SK-N-SH treated with all-trans-retinoic acid at 6 μM for 48 hours (cell line): ENCODE measurements around the gene LSMEM2.

ENCODE experiments used
- ATAC-seq: fragments of 200-7000 bp; cut with Tn5 transposase; 3 replicates; pipeline ENCODE4 v1.9.1; 2020; ENCODE audit warnings: mild to moderate bottlenecking, moderate library complexity
- ARNTL ChIP-seq: fragments of 450-650 bp; formaldehyde crosslinking; IDR thresholded peaks from 2 replicates; pipeline ENCODE4 v1.5.0; 2020; ENCODE audit warnings: low read depth, mild to moderate bottlenecking, moderate library complexity, borderline replicate concordance
- BACH2 ChIP-seq: fragments of 250-450 bp; sonication (Bioruptor Pico); IDR thresholded peaks from 2 replicates; pipeline ENCODE4 v1.9.0; 2021; ENCODE audit warnings: mild to moderate bottlenecking, borderline replicate concordance
- CSDC2 ChIP-seq: fragments of 250-450 bp; sonication (Bioruptor Pico); IDR thresholded peaks from 2 replicates; pipeline ENCODE4 v1.5.0; 2020; ENCODE audit warnings: mild to moderate bottlenecking, moderate library complexity
- CSRNP3 ChIP-seq: fragments of 250-450 bp; sonication (Bioruptor Pico); IDR thresholded peaks from 2 replicates; pipeline ENCODE4 v1.5.1; 2021; ENCODE audit warnings: mild to moderate bottlenecking, moderate library complexity
- ESRRG ChIP-seq: fragments of 250-450 bp; sonication (Bioruptor Pico); IDR thresholded peaks from 2 replicates; pipeline ENCODE4 v1.6.1; 2021; ENCODE audit warnings: mild to moderate bottlenecking
- GLIS3 ChIP-seq: fragments of 250-450 bp; sonication (Bioruptor Pico); IDR thresholded peaks from 2 replicates; pipeline ENCODE4 v1.5.0; 2020; ENCODE audit warnings: mild to moderate bottlenecking, moderate library complexity
- ISL1 ChIP-seq: fragments of 250-450 bp; sonication (Bioruptor Pico); IDR thresholded peaks from 2 replicates; pipeline ENCODE4 v2.1.2; 2022; ENCODE audit warnings: mild to moderate bottlenecking, moderate library complexity
- PATZ1 ChIP-seq: fragments of 250-450 bp; sonication (Bioruptor Pico); IDR thresholded peaks from 2 replicates; pipeline ENCODE4 v1.8.0; 2020; ENCODE audit warnings: mild to moderate bottlenecking, moderate library complexity, borderline replicate concordance
- POU6F1 ChIP-seq: fragments of 250-450 bp; sonication (Bioruptor Pico); IDR thresholded peaks from 2 replicates; pipeline ENCODE4 v1.8.0; 2021; ENCODE audit warnings: low read depth, mild to moderate bottlenecking, moderate library complexity, borderline replicate concordance
- RARB ChIP-seq: fragments of 250-450 bp; sonication (Bioruptor Pico); IDR thresholded peaks from 2 replicates; pipeline ENCODE4 v1.8.0; 2021; ENCODE audit warnings: mild to moderate bottlenecking, moderate library complexity
- SNAI2 ChIP-seq: fragments of 250-450 bp; sonication (Bioruptor Pico); IDR thresholded peaks from 2 replicates; pipeline ENCODE4 v1.5.0; 2020; ENCODE audit warnings: mild to moderate bottlenecking, moderate library complexity
- TOX ChIP-seq: fragments of 250-450 bp; sonication (Bioruptor Pico); IDR thresholded peaks from 2 replicates; pipeline ENCODE4 v1.8.0; 2021; ENCODE audit warnings: mild to moderate bottlenecking, moderate library complexity, borderline replicate concordance
- ZFP3 ChIP-seq: fragments of 250-450 bp; sonication (Bioruptor Pico); IDR thresholded peaks from 2 replicates; pipeline ENCODE4 v1.5.0; 2020; ENCODE audit warnings: mild to moderate bottlenecking, moderate library complexity
- ZFP30 ChIP-seq: fragments of 450-650 bp; formaldehyde crosslinking; IDR thresholded peaks from 2 replicates; pipeline ENCODE4 v1.5.0; 2022; ENCODE audit warnings: mild to moderate bottlenecking, moderate library complexity
- ZNF565 ChIP-seq: fragments of 450-650 bp; formaldehyde crosslinking; conservative IDR thresholded peaks from 2 replicates; pipeline ENCODE4 v1.5.0; 2020; ENCODE audit warnings: low read depth, mild to moderate bottlenecking, moderate library complexity
- ZNF70 ChIP-seq: fragments of 450-650 bp; formaldehyde crosslinking; IDR thresholded peaks from 2 replicates; pipeline ENCODE4 v1.5.0; 2020; ENCODE audit warnings: mild to moderate bottlenecking, moderate library complexity
- ZNF8 ChIP-seq: fragments of 450-650 bp; formaldehyde crosslinking; IDR thresholded peaks from 2 replicates; pipeline ENCODE4 v1.5.0; 2020; ENCODE audit warnings: mild to moderate bottlenecking, moderate library complexity
- TF ChIP-seq, protein P1 (sequence below): fragments of 250-450 bp; sonication (Bioruptor Pico); IDR thresholded peaks from 2 replicates; pipeline ENCODE4 v1.5.1; 2020; ENCODE audit warnings: low read depth, mild to moderate bottlenecking, moderate library complexity
- TF ChIP-seq, protein P2 (sequence below): fragments of 250-450 bp; sonication (Bioruptor Pico); IDR thresholded peaks from 2 replicates; pipeline ENCODE4 v1.5.0; 2020; ENCODE audit warnings: mild to moderate bottlenecking, moderate library complexity

Gene LSMEM2

DNA sequence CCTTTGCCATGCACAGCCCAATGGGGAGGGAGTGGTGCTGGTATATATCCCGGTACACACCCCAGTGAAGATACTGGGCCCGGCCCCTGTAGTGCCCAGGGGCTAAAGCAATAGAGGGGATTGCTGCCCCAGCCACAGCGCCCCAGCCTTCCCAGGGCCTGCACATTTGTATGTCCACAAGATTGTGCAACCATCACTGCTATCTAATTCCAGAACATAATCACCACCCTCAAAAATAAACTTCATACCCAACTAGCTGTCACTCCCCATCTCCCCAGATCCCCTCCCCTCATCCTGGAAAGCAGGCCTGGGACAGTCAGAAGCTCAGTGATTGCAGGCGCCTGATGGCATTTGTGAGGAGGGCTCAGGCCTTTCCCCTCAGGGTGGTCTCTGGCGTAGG, 29.4 kb upstream of the LSMEM2 start:
- TF ChIP-seq ZNF565 (no peak), RARB (CRISPR knock-in tag) (no peak), ARNTL (CRISPR knock-in tag) (no peak), CSDC2 (no peak), CSRNP3 (CRISPR knock-in tag) (no peak), ESRRG (no peak), GLIS3 (CRISPR knock-in tag) (no peak), TOX (CRISPR knock-in tag) (no peak), ZNF8 (no peak), SNAI2 (no peak), ZNF70 (CRISPR knock-in tag) (no peak), PATZ1 (no peak), BACH2 (CRISPR knock-in tag) (no peak), ZFP3 (CRISPR knock-in tag) (no peak)
- TF ChIP-seq, protein P1, sequence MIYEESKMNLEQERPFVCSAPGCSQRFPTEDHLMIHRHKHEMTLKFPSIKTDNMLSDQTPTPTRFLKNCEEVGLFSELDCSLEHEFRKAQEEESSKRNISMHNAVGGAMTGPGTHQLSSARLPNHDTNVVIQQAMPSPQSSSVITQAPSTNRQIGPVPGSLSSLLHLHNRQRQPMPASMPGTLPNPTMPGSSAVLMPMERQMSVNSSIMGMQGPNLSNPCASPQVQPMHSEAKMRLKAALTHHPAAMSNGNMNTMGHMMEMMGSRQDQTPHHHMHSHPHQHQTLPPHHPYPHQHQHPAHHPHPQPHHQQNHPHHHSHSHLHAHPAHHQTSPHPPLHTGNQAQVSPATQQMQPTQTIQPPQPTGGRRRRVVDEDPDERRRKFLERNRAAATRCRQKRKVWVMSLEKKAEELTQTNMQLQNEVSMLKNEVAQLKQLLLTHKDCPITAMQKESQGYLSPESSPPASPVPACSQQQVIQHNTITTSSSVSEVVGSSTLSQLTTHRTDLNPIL (CRISPR knock-in tag) = no peak
- TF ChIP-seq, protein P2, sequence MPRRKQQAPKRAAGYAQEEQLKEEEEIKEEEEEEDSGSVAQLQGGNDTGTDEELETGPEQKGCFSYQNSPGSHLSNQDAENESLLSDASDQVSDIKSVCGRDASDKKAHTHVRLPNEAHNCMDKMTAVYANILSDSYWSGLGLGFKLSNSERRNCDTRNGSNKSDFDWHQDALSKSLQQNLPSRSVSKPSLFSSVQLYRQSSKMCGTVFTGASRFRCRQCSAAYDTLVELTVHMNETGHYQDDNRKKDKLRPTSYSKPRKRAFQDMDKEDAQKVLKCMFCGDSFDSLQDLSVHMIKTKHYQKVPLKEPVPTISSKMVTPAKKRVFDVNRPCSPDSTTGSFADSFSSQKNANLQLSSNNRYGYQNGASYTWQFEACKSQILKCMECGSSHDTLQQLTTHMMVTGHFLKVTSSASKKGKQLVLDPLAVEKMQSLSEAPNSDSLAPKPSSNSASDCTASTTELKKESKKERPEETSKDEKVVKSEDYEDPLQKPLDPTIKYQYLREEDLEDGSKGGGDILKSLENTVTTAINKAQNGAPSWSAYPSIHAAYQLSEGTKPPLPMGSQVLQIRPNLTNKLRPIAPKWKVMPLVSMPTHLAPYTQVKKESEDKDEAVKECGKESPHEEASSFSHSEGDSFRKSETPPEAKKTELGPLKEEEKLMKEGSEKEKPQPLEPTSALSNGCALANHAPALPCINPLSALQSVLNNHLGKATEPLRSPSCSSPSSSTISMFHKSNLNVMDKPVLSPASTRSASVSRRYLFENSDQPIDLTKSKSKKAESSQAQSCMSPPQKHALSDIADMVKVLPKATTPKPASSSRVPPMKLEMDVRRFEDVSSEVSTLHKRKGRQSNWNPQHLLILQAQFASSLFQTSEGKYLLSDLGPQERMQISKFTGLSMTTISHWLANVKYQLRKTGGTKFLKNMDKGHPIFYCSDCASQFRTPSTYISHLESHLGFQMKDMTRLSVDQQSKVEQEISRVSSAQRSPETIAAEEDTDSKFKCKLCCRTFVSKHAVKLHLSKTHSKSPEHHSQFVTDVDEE (CRISPR knock-in tag) = no peak
- ATAC-seq = no peak

- ATAC-seq = no peak
- no peak for TF ChIP-seq BACH2 (CRISPR knock-in tag)
- TF ChIP-seq ESRRG = no peak
- TF ChIP-seq ZNF70 (CRISPR knock-in tag) = no peak
- no peak for TF ChIP-seq ZNF8
- TF ChIP-seq, protein P1 (CRISPR knock-in tag) = no peak
- no peak for TF ChIP-seq PATZ1
- TF ChIP-seq SNAI2 = no peak
- TF ChIP-seq, protein P2 (CRISPR knock-in tag) = no peak
- TF ChIP-seq ZNF565 = no peak
- no peak for TF ChIP-seq CSDC2
- TF ChIP-seq ISL1 = no peak
- no peak for TF ChIP-seq ARNTL (CRISPR knock-in tag)
- TF ChIP-seq POU6F1 (CRISPR knock-in tag) = no peak
- no peak for TF ChIP-seq ZFP30 (CRISPR knock-in tag)
- TF ChIP-seq, all 23 proteins: peak for 0
Observed at GRCh38 chr3:50250514-50250913, 28.4 kb upstream of the LSMEM2 start.
